T-cell (primary cell): ENCODE data around the gene CALY. TPM values are rescaled to one million over a fixed set of nuclear protein-coding genes. Genes with fewer than 3 reads are reported as not detected.

Source experiments
- ATAC-seq, 4 experiments: fragments of 200-7000 bp in 3 of 4; fragments of 150-1000 bp in 1 of 4; cut with Tn5 transposase; replicated peaks in 1 of 4; 1 replicate in 3 of 4; 2 replicates in 1 of 4; pipeline ENCODE4 v1.10.0; 2021; ENCODE audit warnings: moderate library complexity in 3 of 4, mild to moderate bottlenecking in 2 of 4, moderate number of reproducible peaks in 1 of 4
- CTCF ChIA-PET, 2 donors: fragments of 300-600 bp; sonication (Branson Sonifier 250); formaldehyde crosslinking; loops; one replicate each; lab custom pipeline; 2022; ENCODE audit warnings: antibody characterized with exemption in 2 of 2; lab: Charles Lee
- POLR2A ChIA-PET, 2 donors: fragments of 300-600 bp; sonication (Branson Sonifier 250); formaldehyde crosslinking; loops; one replicate each; lab custom pipeline; 2022; ENCODE audit warnings: antibody characterized with exemption in 2 of 2; lab: Charles Lee
- DNase-seq, 35 experiments: peaks; one replicate each; pipeline versions ENCODE4 v3.0.0 to v3.0.0-alpha.2; 2013 to 2023
- H3K27ac ChIP-seq: one replicate; pipeline ENCODE4 v1.5.1; 2013; ENCODE audit warnings: low read length
- H3K27me3 ChIP-seq, 2 experiments: replicated peaks in 1 of 2; 1 replicate in 1 of 2; 2 replicates in 1 of 2; pipeline versions ENCODE4 v1.6.1 to v1.7.0; 2013; ENCODE audit warnings: low read length in 1 of 2, mixed read lengths in 1 of 2; ENCODE audit not compliant: control insufficient read depth in 2 of 2, insufficient read depth in 2 of 2; ENCODE audit errors: extremely low read depth in 1 of 2
- H3K36me3 ChIP-seq, 2 donors: 1 replicate in 1 of 2; 2 replicates in 1 of 2; pipeline versions ENCODE4 v1.6.1 to v1.7.0; 2013; ENCODE audit warnings: low read length in 1 of 2; ENCODE audit not compliant: control insufficient read depth in 2 of 2, insufficient read depth in 1 of 2; ENCODE audit errors: extremely low read depth in 1 of 2
- H3K4me1 ChIP-seq, 2 experiments: 1 replicate in 1 of 2; 2 replicates in 1 of 2; pipeline versions ENCODE4 v1.6.1 to v1.7.0; 2013; ENCODE audit warnings: low read length in 2 of 2, mixed read lengths in 1 of 2; ENCODE audit not compliant: insufficient read depth in 2 of 2, control insufficient read depth in 1 of 2; ENCODE audit errors: extremely low read depth in 1 of 2
- H3K4me3 ChIP-seq, 2 donors: 1 replicate in 1 of 2; 2 replicates in 1 of 2; pipeline versions ENCODE4 v1.5.1 to v1.7.0; 2013; ENCODE audit warnings: mild to moderate bottlenecking in 2 of 2, low read length in 1 of 2, moderate library complexity in 1 of 2; ENCODE audit not compliant: control insufficient read depth in 1 of 2; ENCODE audit errors: extremely low read depth in 1 of 2
- H3K9me3 ChIP-seq: 2 replicates; pipeline ENCODE4 v1.7.0; 2013
- H3K27ac Mint-ChIP-seq, 2 donors: one replicate each; pipeline ENCODE4 v1.8.0; 2020 to 2021; ENCODE audit warnings: mild to moderate bottlenecking in 2 of 2, mixed read lengths in 2 of 2
- H3K27me3 Mint-ChIP-seq, 2 donors: one replicate each; pipeline ENCODE4 v1.8.0; 2021 to 2022; ENCODE audit warnings: mixed read lengths in 2 of 2
- H3K36me3 Mint-ChIP-seq: one replicate; pipeline ENCODE4 v1.8.0; 2021; ENCODE audit warnings: mixed read lengths
- H3K4me1 Mint-ChIP-seq, 3 donors: one replicate each; pipeline ENCODE4 v1.8.0; 2020 to 2022; ENCODE audit warnings: mixed read lengths in 3 of 3, mild to moderate bottlenecking in 1 of 3
- H3K4me3 Mint-ChIP-seq, 3 donors: one replicate each; pipeline ENCODE4 v1.8.0; 2020 to 2022; ENCODE audit warnings: mild to moderate bottlenecking in 3 of 3, mixed read lengths in 3 of 3, moderate library complexity in 3 of 3
- H3K9me3 Mint-ChIP-seq, 3 donors: one replicate each; pipeline ENCODE4 v1.8.0; 2020 to 2022; ENCODE audit warnings: mixed read lengths in 3 of 3
- WGBS: methylation state at CpG from one replicate; pipeline ENCODE4 v1.1.5; 2013; ENCODE audit warnings: missing lambda C conversion rate; ENCODE audit not compliant: insufficient coverage; 5-methylcytosine and 5-hydroxymethylcytosine counted together
- total RNA-seq, 35 experiments: library from RNA in 6 of 35; stranded (reverse) in 6 of 35; fragments of 120-200 nt in 1 of 35; gene quantifications; one replicate each; pipeline versions ENCODE4 v1.2.1 to v1.2.4 and lab custom pipeline; 2013 to 2026

The CALY gene
- total RNA-seq, 5 donors from 2014 or later (not counting 1 experiment from before 2014, with no cell fraction given): 0.68 to 5.1 (median 3.6) TPM

- Mint-ChIP-seq H3K9me3 (no peaks in the 10 kb centered on the region), H3K27ac (no peak overlapping the region), H3K4me3 (no peak overlapping the region), H3K27me3 (no peaks in the 10 kb centered on the region), H3K36me3 (peaks cover 50% of the 10 kb centered on the region), H3K4me1 (no peaks in the 10 kb centered on the region)
- Histone ChIP-seq H3K4me1 (no peaks in the 10 kb centered on the region), H3K36me3 (peaks cover 52 to 83% of the 10 kb centered on the region in 2 donors), H3K9me3 (no peaks in the 10 kb centered on the region), H3K4me3 (no peak overlapping the region), H3K27ac (no peak overlapping the region), H3K27me3 (no peaks in the 10 kb centered on the region)
- CTCF ChIA-PET: no interaction called here
- ATAC-seq: no peak
- no peak for DNase-seq
- POLR2A ChIA-PET: no interaction called here
- 95% methylated on average over 14 of the region's 15 CpGs for WGBS
These were observed 42.5 kb downstream of the CALY start for GRCh38 chr10:133294189-133294588.

GRCh38 chr10:133293810-133294119, 42.9 kb downstream of the CALY start:
- H3K4me3 Mint-ChIP-seq: no peak overlapping the region
- H3K36me3 Mint-ChIP-seq: peaks cover 50% of the 10 kb centered on the region
- no peaks in the 10 kb centered on the region for H3K4me1 ChIP-seq
- no peaks in the 10 kb centered on the region for H3K27me3 Mint-ChIP-seq
- CTCF ChIA-PET: no interaction called here
- no peaks in the 10 kb centered on the region for H3K9me3 ChIP-seq
- no peak overlapping the region for H3K4me3 ChIP-seq
- no peak for DNase-seq
- WGBS: 96% methylated on average over 8 of the region's 10 CpGs
- H3K9me3 Mint-ChIP-seq: no peaks in the 10 kb centered on the region
- H3K4me1 Mint-ChIP-seq: no peaks in the 10 kb centered on the region
- POLR2A ChIA-PET: no interaction called here
- peaks cover 47 to 83% of the 10 kb centered on the region in 2 donors for H3K36me3 ChIP-seq
- ATAC-seq: no peak
- H3K27ac Mint-ChIP-seq: no peak overlapping the region
- no peak overlapping the region for H3K27ac ChIP-seq
- H3K27me3 ChIP-seq: no peaks in the 10 kb centered on the region

- Mint-ChIP-seq H3K36me3 (peaks cover 46% of the 10 kb centered on the region), H3K4me1 (no peaks in the 10 kb centered on the region), H3K4me3 (no peak overlapping the region), H3K27me3 (no peaks in the 10 kb centered on the region), H3K9me3 (no peaks in the 10 kb centered on the region), H3K27ac (no peak overlapping the region)
- no peak overlapping the region for H3K4me3 ChIP-seq
- H3K36me3 ChIP-seq: peaks cover 45 to 81% of the 10 kb centered on the region in 2 donors
- H3K4me1 ChIP-seq: no peaks in the 10 kb centered on the region
- ChIA-PET CTCF (no interaction called here), POLR2A (no interaction called here)
- H3K9me3 ChIP-seq: no peaks in the 10 kb centered on the region
- no peak for DNase-seq
- H3K27ac ChIP-seq: no peak overlapping the region
- no peaks in the 10 kb centered on the region for H3K27me3 ChIP-seq
- no peak for ATAC-seq
- 95% methylated on average over 38 of the region's 38 CpGs for WGBS
These were observed 43.5 kb downstream of the CALY start for GRCh38 chr10:133292919-133293809.

- no peaks in the 10 kb centered on the region for H3K27me3 Mint-ChIP-seq
- H3K4me3 ChIP-seq: no peak overlapping the region
- ChIA-PET POLR2A (no interaction called here), CTCF (no interaction called here)
- no peaks in the 10 kb centered on the region for H3K4me1 ChIP-seq
- H3K36me3 Mint-ChIP-seq: peaks cover 50% of the 10 kb centered on the region
- peaks cover 29 to 72% of the 10 kb centered on the region in 2 donors for H3K36me3 ChIP-seq
- H3K27ac ChIP-seq: no peak overlapping the region
- H3K27me3 ChIP-seq: no peaks in the 10 kb centered on the region
- no peak overlapping the region for H3K4me3 Mint-ChIP-seq
- WGBS: 93% methylated on average over 20 of the region's 24 CpGs
- no peaks in the 10 kb centered on the region for H3K9me3 Mint-ChIP-seq
- no peaks in the 10 kb centered on the region for H3K9me3 ChIP-seq
- ATAC-seq (no peak), DNase-seq (no peak)
- no peak overlapping the region for H3K27ac Mint-ChIP-seq
- no peaks in the 10 kb centered on the region for H3K4me1 Mint-ChIP-seq
These were observed 46.9 kb downstream of the CALY start for GRCh38 chr10:133289761-133290160.

- H3K36me3 Mint-ChIP-seq: peaks cover 51% of the 10 kb centered on the region
These were observed 48.7 kb downstream of the CALY start for GRCh38 chr10:133287832-133288500.

GRCh38 chr10:133286366-133286765, 50.3 kb downstream of the CALY start:
- H3K27me3 Mint-ChIP-seq: no peaks in the 10 kb centered on the region
- no peaks in the 10 kb centered on the region for H3K4me1 Mint-ChIP-seq
- ATAC-seq: no peak
- no peaks in the 10 kb centered on the region for H3K9me3 Mint-ChIP-seq
- no peak overlapping the region for H3K27ac ChIP-seq
- no peaks in the 10 kb centered on the region for H3K4me1 ChIP-seq
- no peak overlapping the region for H3K4me3 ChIP-seq
- H3K4me3 Mint-ChIP-seq: no peak overlapping the region
- WGBS: 95% methylated on average over 8 of the region's 18 CpGs
- H3K36me3 Mint-ChIP-seq: peaks cover 60% of the 10 kb centered on the region
- ChIA-PET POLR2A (no interaction called here), CTCF (no interaction called here)
- no peak overlapping the region for H3K27ac Mint-ChIP-seq
- no peaks in the 10 kb centered on the region for H3K27me3 ChIP-seq
- DNase-seq: no peak
- H3K36me3 ChIP-seq: peaks cover 33 to 81% of the 10 kb centered on the region in 2 donors
- no peaks in the 10 kb centered on the region for H3K9me3 ChIP-seq

More at GRCh38 chr10:133287832-133288500, 48.7 kb downstream of the CALY start:
- no peak overlapping the region for H3K27ac ChIP-seq
- H3K9me3 Mint-ChIP-seq: no peaks in the 10 kb centered on the region
- no peak overlapping the region for H3K4me3 ChIP-seq
- POLR2A ChIA-PET: no interaction called here
- no peak overlapping the region for H3K27ac Mint-ChIP-seq
- no peaks in the 10 kb centered on the region for H3K4me1 Mint-ChIP-seq
- no peaks in the 10 kb centered on the region for H3K27me3 Mint-ChIP-seq
- peaks cover 24 to 74% of the 10 kb centered on the region in 2 donors for H3K36me3 ChIP-seq
- ATAC-seq (no peak), DNase-seq (no peak)
- WGBS: 98% methylated on average over 33 of the region's 46 CpGs
- CTCF ChIA-PET: no interaction called here
- no peaks in the 10 kb centered on the region for H3K27me3 ChIP-seq
- H3K9me3 ChIP-seq: no peaks in the 10 kb centered on the region
- no peaks in the 10 kb centered on the region for H3K4me1 ChIP-seq
- H3K4me3 Mint-ChIP-seq: no peak overlapping the region
